Omental fat pad (tissue), 4 donors: ENCODE data around the gene TM9SF2. TPM values are rescaled to one million over a fixed set of nuclear protein-coding genes. Genes with fewer than 3 reads are reported as not detected.

Experiments
- ATAC-seq: fragments of 150-250 bp; one replicate; pipeline ENCODE4 v1.9.1; 2016; ENCODE audit warnings: mild to moderate bottlenecking, moderate library complexity; ENCODE audit not compliant: low FRiP score
- DNase-seq: peaks from one replicate; pipeline ENCODE4 v3.0.0-alpha.2; 2019; ENCODE audit warnings: low spot score
- total RNA-seq, 4 donors: library from RNA; depleted of rRNA; stranded (reverse); fragments of >200 nt; gene quantifications; one replicate each; pipeline ENCODE4 v1.1.0, GENCODE V29; 2016
- TF ChIP-seq, protein P1 (sequence below), 3 donors: fragments of 450-650 bp; IDR thresholded peaks; one replicate each; pipeline ENCODE4 v1.5.1; 2016 to 2017; ENCODE audit warnings: antibody characterized with exemption in 3 of 3, mild to moderate bottlenecking in 3 of 3, moderate library complexity in 2 of 3

Gene TM9SF2
- total RNA-seq, 4 donors from 2014 or later: 72.1 to 92.0 (median 88.4) TPM

DNA sequence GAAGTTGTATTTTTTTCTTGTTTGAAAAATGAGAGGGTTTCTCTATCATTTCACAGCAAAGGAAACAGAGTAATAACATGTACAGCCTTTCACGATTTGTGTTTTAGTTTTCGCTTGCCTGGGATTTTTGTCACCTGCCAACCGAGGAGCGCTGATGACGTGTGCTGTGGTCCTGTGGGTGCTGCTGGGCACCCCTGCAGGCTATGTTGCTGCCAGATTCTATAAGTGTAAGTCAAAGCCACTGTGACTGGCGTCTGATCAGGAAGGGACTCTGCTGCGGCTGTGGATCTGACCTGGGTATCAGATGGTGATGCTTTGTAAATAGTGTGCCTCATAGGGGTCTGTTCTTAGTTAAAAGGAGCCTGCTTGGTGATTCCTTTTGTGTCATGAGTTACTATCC lies 45.6 kb downstream of the TM9SF2 start:
- TF ChIP-seq, protein P1, sequence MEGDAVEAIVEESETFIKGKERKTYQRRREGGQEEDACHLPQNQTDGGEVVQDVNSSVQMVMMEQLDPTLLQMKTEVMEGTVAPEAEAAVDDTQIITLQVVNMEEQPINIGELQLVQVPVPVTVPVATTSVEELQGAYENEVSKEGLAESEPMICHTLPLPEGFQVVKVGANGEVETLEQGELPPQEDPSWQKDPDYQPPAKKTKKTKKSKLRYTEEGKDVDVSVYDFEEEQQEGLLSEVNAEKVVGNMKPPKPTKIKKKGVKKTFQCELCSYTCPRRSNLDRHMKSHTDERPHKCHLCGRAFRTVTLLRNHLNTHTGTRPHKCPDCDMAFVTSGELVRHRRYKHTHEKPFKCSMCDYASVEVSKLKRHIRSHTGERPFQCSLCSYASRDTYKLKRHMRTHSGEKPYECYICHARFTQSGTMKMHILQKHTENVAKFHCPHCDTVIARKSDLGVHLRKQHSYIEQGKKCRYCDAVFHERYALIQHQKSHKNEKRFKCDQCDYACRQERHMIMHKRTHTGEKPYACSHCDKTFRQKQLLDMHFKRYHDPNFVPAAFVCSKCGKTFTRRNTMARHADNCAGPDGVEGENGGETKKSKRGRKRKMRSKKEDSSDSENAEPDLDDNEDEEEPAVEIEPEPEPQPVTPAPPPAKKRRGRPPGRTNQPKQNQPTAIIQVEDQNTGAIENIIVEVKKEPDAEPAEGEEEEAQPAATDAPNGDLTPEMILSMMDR (IDR thresholded peaks at IDR 0.05): no peak
- ATAC-seq: no peak

DNA sequence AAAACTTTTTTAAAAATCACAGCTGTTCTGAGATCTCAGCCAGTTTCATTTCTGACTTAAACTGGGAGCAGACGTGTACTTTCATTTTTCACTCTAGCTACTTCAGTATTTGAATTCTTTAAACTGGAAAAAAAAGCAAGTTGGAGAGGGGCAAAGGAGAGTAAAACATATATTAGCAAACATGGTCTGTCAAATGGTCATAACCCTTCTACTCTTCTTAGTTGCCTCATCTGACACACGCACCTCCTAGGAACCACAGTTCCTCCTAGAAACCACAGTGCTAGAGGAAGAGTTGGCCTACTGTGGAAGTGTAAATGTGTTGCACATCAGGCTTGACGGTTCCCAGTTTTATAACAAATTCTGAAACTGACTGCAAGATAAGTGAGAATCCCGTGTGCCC lies 47.2 kb downstream of the TM9SF2 start:
- DNase-seq: no peak
- ATAC-seq: no peak
- TF ChIP-seq, protein P1 (IDR thresholded peaks at IDR 0.05): no peak

More for the DNA sequence above, 45.6 kb downstream of the TM9SF2 start:
- DNase-seq: no peak

DNA sequence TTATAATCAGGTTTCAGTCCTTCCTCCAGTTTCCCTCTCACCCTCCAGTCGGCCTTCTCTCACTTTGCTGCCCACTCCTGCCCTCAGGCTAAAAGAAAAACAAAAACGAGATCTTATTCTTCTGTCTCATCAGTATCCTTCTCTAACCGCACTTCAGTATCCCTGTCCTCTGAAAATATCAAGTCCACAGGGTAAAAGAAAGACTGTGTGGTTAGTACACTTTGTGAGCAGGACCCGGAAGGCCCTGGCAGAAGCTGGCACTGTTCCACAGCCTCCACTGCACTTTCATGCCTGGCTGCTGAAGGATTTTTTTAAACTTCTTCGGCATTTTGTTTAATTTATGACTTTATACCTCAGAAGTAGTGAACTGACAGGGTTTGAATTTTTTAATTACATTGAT lies 51.8 kb downstream of the TM9SF2 start:
- TF ChIP-seq, protein P1 (IDR thresholded peaks at IDR 0.05): no peak
- ATAC-seq: no peak
- no peak for DNase-seq

DNA sequence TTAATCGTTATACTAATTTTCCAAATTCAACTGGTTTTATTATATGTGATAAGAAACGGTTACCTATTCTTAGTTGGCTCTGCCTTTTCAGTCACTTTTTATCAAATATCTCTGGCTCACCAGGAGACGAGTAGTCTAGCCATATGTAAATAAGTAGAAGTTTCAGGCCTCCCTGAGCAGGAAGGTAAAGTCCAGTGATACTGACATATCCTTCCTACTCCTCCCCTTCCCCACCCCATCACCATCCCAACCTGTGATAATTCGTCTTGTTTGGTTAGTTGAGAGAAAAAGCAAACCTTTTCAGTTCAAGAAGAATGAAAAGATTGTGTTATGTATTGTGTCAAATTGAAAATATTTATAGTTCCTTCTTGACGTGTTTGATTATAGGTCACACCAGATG lies 53.9 kb downstream of the TM9SF2 start:
- DNase-seq (no peak), ATAC-seq (no peak)
- TF ChIP-seq, protein P1 (IDR thresholded peaks at IDR 0.05): no peak

DNA sequence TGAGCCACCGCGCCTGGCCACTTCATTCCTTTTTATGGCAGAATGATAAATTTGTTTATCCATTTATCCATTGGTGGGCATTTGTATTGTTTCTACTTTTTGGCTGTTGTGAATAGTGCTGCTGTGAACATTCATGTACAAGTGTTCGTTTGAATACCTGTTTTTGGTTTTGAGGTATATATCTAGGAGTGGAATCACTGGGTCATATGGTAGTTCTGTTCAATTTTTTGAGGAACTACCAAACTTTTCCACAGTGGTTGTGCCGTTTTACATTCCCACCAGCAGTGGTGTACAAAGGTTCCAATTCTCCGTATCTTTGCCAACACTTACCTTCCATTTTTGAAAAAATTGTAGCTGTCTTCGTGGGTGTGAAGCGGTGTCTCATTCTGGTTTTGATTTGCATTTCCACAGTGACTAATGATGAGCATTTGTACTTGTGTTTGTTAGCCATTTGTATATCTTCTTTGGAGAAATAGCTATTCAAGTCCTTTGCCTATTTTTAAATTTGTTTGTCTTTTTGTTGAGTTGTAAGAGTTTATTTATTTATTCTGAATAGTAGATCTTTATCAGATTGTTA lies 55.7 kb downstream of the TM9SF2 start:
- TF ChIP-seq, protein P1 (IDR thresholded peaks at IDR 0.05): no peak
- DNase-seq (no peak), ATAC-seq (no peak)

DNA sequence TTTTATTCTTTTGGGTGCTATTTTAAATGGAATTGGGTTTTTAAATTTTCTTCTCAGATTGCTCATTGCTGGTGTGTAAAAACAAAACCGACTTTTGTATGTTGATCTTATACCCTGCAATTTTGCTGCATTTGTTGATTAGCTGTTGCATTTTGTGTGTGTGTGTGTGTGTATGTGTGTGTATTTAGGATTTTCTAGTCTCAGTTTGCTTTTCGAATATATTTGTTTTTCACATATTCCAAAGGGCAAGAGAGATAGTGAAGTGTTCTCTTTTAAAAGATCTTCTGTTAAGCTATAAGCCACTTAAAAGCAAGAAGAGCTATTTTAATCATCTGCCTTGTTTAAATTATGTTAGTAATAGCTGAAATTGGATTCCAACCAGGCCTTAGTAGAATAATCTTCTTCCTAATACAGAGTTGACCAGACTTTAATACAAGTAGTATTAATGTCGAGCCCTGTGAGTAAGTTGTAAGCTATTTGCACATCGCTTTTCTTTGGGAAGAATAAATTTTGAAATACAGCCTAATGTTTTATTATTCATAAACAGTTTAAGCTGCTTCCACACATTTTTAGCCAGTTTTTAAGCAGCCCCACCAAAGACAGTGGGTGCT lies 57.4 kb downstream of the TM9SF2 start:
- TF ChIP-seq, protein P1 (IDR thresholded peaks at IDR 0.05): no peak
- no peak for DNase-seq
- ATAC-seq: no peak

DNA sequence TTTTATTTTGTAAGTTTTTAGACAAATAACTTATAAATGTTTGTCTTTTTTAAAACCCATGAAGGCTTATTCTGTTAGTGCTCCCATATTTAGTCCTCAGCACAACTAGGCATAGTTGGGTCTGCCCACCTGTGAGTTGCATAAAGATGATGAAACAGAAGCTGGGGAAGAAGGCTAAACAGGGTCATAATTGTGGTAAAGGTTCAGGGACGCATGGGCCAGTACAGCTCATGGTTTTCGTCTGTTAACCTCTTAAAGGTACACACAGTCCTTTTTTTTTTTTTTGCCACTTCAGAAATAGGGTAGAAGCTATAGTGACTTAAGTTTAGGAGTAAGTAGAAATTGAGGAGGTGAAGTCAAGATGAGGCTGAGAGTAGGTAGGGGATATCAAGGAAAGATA lies 58.3 kb downstream of the TM9SF2 start:
- TF ChIP-seq, protein P1 (IDR thresholded peaks at IDR 0.05): no peak
- ATAC-seq (no peak), DNase-seq (no peak)
